Caco-2 (cell line): ENCODE measurements around the gene TMC6. TPM values are rescaled to one million over a fixed set of nuclear protein-coding genes. Genes with fewer than 3 reads are reported as not detected.

Experiments
- BruUV-seq: library from RNA; stranded (reverse); fragments of 400-500 nt; replicated peaks from 2 replicates; lab custom pipeline; 2021; lab: Mats Ljungman, UMichigan
- CTCF ChIA-PET: fragments of 300-600 bp; sonication (Branson Sonifier 250); formaldehyde crosslinking; loops from one replicate; lab custom pipeline; 2022; ENCODE audit warnings: antibody characterized with exemption; lab: Charles Lee
- POLR2A ChIA-PET: fragments of 300-600 bp; sonication (Branson Sonifier 250); formaldehyde crosslinking; loops from one replicate; lab custom pipeline; 2022; ENCODE audit warnings: antibody characterized with exemption; lab: Charles Lee
- DNase-seq, 2 experiments: peaks; one replicate each; pipeline versions ENCODE4 v3.0.0 to v3.0.0-alpha.2; 2020 to 2022
- H3K27me3 ChIP-seq: replicated peaks from 2 replicates; pipeline ENCODE4 v1.6.0; 2011; ENCODE audit warnings: low read length; ENCODE audit not compliant: control insufficient read depth, insufficient read depth
- H3K36me3 ChIP-seq: 2 replicates; pipeline ENCODE4 v1.5.1; 2011; ENCODE audit warnings: low read length; ENCODE audit not compliant: control insufficient read depth, insufficient read depth
- H3K4me1 ChIP-seq: fragments of 250-450 bp; sonication (Bioruptor Pico); 2 replicates; pipeline ENCODE4 v1.5.1; 2020; ENCODE audit warnings: mild to moderate bottlenecking
- H3K4me3 ChIP-seq: 2 replicates; pipeline ENCODE4 v1.5.1; 2011; ENCODE audit warnings: low read depth, mild to moderate bottlenecking, control low read depth, low read length
- H3K9me3 ChIP-seq: fragments of 250-450 bp; sonication (Bioruptor Pico); 2 replicates; pipeline ENCODE4 v1.5.1; 2020; ENCODE audit warnings: mild to moderate bottlenecking, moderate library complexity
- H3K27ac Mint-ChIP-seq: one replicate; pipeline ENCODE4 v1.8.0; 2022; ENCODE audit warnings: mixed read lengths; ENCODE audit not compliant: unreplicated experiment
- H3K27me3 Mint-ChIP-seq: one replicate; pipeline ENCODE4 v1.8.0; 2022; ENCODE audit warnings: mixed read lengths; ENCODE audit not compliant: insufficient read depth, unreplicated experiment
- H3K36me3 Mint-ChIP-seq: one replicate; pipeline ENCODE4 v1.8.0; 2022; ENCODE audit warnings: mild to moderate bottlenecking, mixed read lengths; ENCODE audit not compliant: insufficient read depth, unreplicated experiment
- H3K4me1 Mint-ChIP-seq: one replicate; pipeline ENCODE4 v1.8.0; 2022; ENCODE audit warnings: low read depth, mixed read lengths; ENCODE audit not compliant: unreplicated experiment
- H3K4me3 Mint-ChIP-seq: one replicate; pipeline ENCODE4 v1.8.0; 2022; ENCODE audit warnings: mild to moderate bottlenecking, moderate library complexity, mixed read lengths; ENCODE audit not compliant: unreplicated experiment
- H3K9me3 Mint-ChIP-seq: one replicate; pipeline ENCODE4 v1.8.0; 2022; ENCODE audit warnings: mixed read lengths; ENCODE audit not compliant: unreplicated experiment
- CTCF ChIP-seq, 2 experiments: fragments of 200-600 bp in 1 of 2; IDR thresholded peaks; 1 replicate in 1 of 2; 2 replicates in 1 of 2; pipeline versions ENCODE4 v1.5.1 to v1.8.0; 2011 to 2022; ENCODE audit warnings: antibody characterized with exemption in 1 of 2, control low read depth in 1 of 2, inconsistent platforms in 1 of 2, low read depth in 1 of 2, low read length in 1 of 2, mild to moderate bottlenecking in 1 of 2, moderate library complexity in 1 of 2; ENCODE audit not compliant: insufficient read depth in 1 of 2, severe bottlenecking in 1 of 2, unreplicated experiment in 1 of 2
- intact Hi-C: fragments of 100-400 bp; cut with micrococcal nuclease; formaldehyde crosslinking; loops from one replicate; pipeline ENCODE4 v1.10.0; 2022; ENCODE audit not compliant: unreplicated experiment
- total RNA-seq: library from RNA; stranded (reverse); gene quantifications from 2 replicates; pipeline ENCODE4 v1.2.3, GENCODE V29; 2022

The TMC6 gene
- total RNA-seq, 1 experiment from 2014 or later: 77.7 TPM

GRCh38 chr17:78112518-78113471 is 15.8 kb downstream of the TMC6 start:
- peak overlapping the region; percentile 1 for H3K27ac Mint-ChIP-seq
- Histone ChIP-seq H3K4me1 (peaks cover 4% of the 10 kb centered on the region; the same call in 1 of the 2 replicates), H3K36me3 (no peaks in the 10 kb centered on the region; the same call in 1 of the 2 replicates), H3K27me3 (no peaks in the 10 kb centered on the region), H3K4me3 (no peak overlapping the region), H3K9me3 (no peaks in the 10 kb centered on the region)
- peaks cover 6% of the 10 kb centered on the region for H3K4me1 Mint-ChIP-seq
- BruUV-seq: no TSS peak
- H3K36me3 Mint-ChIP-seq: peaks cover 14% of the 10 kb centered on the region
- no peaks in the 10 kb centered on the region for H3K27me3 Mint-ChIP-seq
- peak; percentile 99 for TF ChIP-seq CTCF (IDR thresholded peaks at IDR 0.05; ENCODE audit: insufficient read depth in 1 of 2, low read depth in 1 of 2, low read length in 1 of 2, severe bottlenecking in 1 of 2, unreplicated experiment in 1 of 2)
- ChIA-PET CTCF (interaction anchor here (0.5 to 1.8 kb wide), 5 partner anchors 16 to 139 kb away, joined by 3 to 7 read pairs (median 4); partner anchors contain the start of gene TMC6), POLR2A (no interaction called here)
- H3K4me3 Mint-ChIP-seq: no peak overlapping the region
- intact Hi-C loops: loop anchor here (1.0 to 2.0 kb wide), 3 partner anchors 22 to 138 kb away; no protein-coding TSS in a partner anchor
- peak; percentile 78 to 92 for DNase-seq
- H3K9me3 Mint-ChIP-seq: no peaks in the 10 kb centered on the region

DNA sequence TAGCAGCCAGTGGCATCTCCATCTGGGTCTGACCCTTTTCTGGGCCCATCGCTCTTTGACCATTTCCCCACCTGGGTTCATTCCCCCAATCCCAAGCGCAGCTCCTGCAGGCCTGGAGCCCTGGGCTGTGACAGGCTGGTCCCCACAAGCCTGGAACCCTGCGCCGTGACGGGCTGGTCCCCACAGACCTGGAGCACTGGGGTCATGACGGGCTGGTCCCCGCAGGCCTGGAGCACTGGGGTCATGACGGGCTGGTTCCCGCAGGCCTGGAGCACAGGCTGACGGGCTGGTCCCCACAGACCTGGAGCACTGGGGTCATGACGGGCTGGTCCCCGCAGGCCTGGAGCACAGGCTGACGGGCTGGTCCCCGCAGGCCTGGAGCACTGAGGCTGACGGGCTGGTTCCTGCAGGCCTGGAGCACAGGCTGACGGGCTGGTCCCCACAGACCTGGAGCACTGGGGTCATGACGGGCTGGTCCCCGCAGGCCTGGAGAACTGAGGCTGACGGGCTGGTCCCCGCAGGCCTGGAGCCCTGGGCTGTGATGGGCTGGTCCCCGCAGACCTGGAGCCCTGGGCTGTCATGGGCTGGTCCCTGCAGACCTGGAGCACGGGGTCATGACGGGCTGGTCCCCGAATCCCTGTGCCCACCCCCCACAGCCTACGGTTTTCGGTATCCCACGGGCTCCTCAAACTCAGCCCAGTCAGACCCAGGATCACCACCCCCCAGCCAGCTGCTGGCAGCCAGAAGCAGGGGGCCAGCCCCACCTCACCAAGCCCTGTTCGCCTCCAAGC is 16.6 kb downstream of the TMC6 start:
- no peaks in the 10 kb centered on the region; the same call in 1 of the 2 replicates for H3K36me3 ChIP-seq
- Mint-ChIP-seq H3K4me1 (peaks cover 6% of the 10 kb centered on the region), H3K9me3 (no peaks in the 10 kb centered on the region), H3K27me3 (no peaks in the 10 kb centered on the region), H3K4me3 (no peak overlapping the region), H3K27ac (peak overlapping the region; percentile 1), H3K36me3 (peaks cover 14% of the 10 kb centered on the region)
- no peak for DNase-seq
- no peak overlapping the region for H3K4me3 ChIP-seq
- POLR2A ChIA-PET: no interaction called here
- BruUV-seq: no TSS peak
- H3K27me3 ChIP-seq: no peaks in the 10 kb centered on the region
- intact Hi-C loops: loop anchor here (1.0 to 2.0 kb wide), 3 partner anchors 22 to 139 kb away; no protein-coding TSS in a partner anchor
- H3K9me3 ChIP-seq: no peaks in the 10 kb centered on the region
- TF ChIP-seq CTCF (IDR thresholded peaks at IDR 0.05; ENCODE audit: insufficient read depth in 1 of 2, low read depth in 1 of 2, low read length in 1 of 2, severe bottlenecking in 1 of 2, unreplicated experiment in 1 of 2): no peak
- CTCF ChIA-PET: interaction anchor here (0.5 to 1.8 kb wide), 2 partner anchors 65 to 97 kb away, joined by 3 to 7 read pairs; no protein-coding TSS in a partner anchor
- H3K4me1 ChIP-seq: peaks cover 4% of the 10 kb centered on the region; the same call in 1 of the 2 replicates
